Transverse colon (tissue), 4 donors: Measurements from ENCODE around the gene EMP3. TPM values are rescaled to one million over a fixed set of nuclear protein-coding genes. Genes with fewer than 3 reads are reported as not detected.

ENCODE experiments used
- DNase-seq: peaks from one replicate; pipeline ENCODE4 v3.0.0-alpha.2; 2019
- H3K27ac ChIP-seq, 4 donors: fragments of 200-600 bp; sonication (generic); 2 replicates each; pipeline ENCODE4 v1.5.1; 2016 to 2018; ENCODE audit warnings: inconsistent platforms in 4 of 4
- H3K27me3 ChIP-seq: fragments of 200-600 bp; sonication (generic); 2 replicates; pipeline ENCODE4 v1.5.1; 2017; ENCODE audit warnings: inconsistent platforms
- H3K36me3 ChIP-seq, 4 donors: fragments of 200-600 bp; sonication (generic); 2 replicates each; pipeline ENCODE4 v1.5.1; 2017 to 2019; ENCODE audit warnings: inconsistent platforms in 4 of 4
- H3K4me1 ChIP-seq, 4 donors: fragments of 200-600 bp; sonication (generic); 2 replicates each; pipeline ENCODE4 v1.5.1; 2017 to 2020; ENCODE audit warnings: inconsistent platforms in 4 of 4
- H3K4me3 ChIP-seq, 4 donors: fragments of 200-600 bp; sonication (generic); 1 replicate in 1 of 4; 2 replicates in 3 of 4; pipeline versions ENCODE4 v1.5.1 to v1.6.1; 2017 to 2019; ENCODE audit warnings: inconsistent platforms in 4 of 4
- H3K9me3 ChIP-seq, 2 donors: fragments of 200-600 bp; sonication (generic); 2 replicates each; pipeline ENCODE4 v1.5.1; 2017 to 2019; ENCODE audit warnings: inconsistent platforms in 2 of 2
- EP300 ChIP-seq: sonication (generic); formaldehyde crosslinking; IDR thresholded peaks from one replicate; pipeline ENCODE4 v1.6.1; 2017; ENCODE audit warnings: antibody characterized with exemption, low read depth
- POLR2A ChIP-seq: fragments of 450-650 bp; IDR thresholded peaks from one replicate; pipeline ENCODE4 v1.6.1; 2016; ENCODE audit warnings: antibody characterized with exemption, mild to moderate bottlenecking, moderate library complexity
- POLR2AphosphoS5 ChIP-seq, 3 donors: sonication (generic); formaldehyde crosslinking; IDR thresholded peaks; one replicate each; pipeline ENCODE4 v1.6.1; 2016; ENCODE audit warnings: antibody characterized with exemption in 3 of 3
- WGBS, 2 donors: methylation state at CpG; one replicate each; pipeline ENCODE4 v1.1.5; 2018; ENCODE audit warnings: low coverage in 1 of 2; 5-methylcytosine and 5-hydroxymethylcytosine counted together
- in situ Hi-C, 4 donors: fragments of 200-750 bp; cut with MboI; loops; one replicate each; pipeline versions ENCODE4 v1.15.0 to v1.15.1; 2017; ENCODE audit warnings: low sequenced_read_pairs in 3 of 4, low pct_ligation_motif_present in 1 of 4, low pct_unique_long_range_greater_than_20kb in 1 of 4
- intact Hi-C: fragments of 100-400 bp; cut with DNase I; formaldehyde crosslinking; loops from one replicate; pipeline ENCODE4 v1.15.1; 2023; ENCODE audit warnings: low total_unique reads
- total RNA-seq, 4 donors: library from RNA; depleted of rRNA; stranded (reverse); fragments of >200 nt; gene quantifications; one replicate each; pipeline ENCODE4 v1.1.0, GENCODE V29; 2016
- TF ChIP-seq, protein P1 (sequence below), 5 experiments: fragments of 200-600 bp in 3 of 5; fragments of 450-650 bp in 2 of 5; sonication (generic) in 3 of 5; IDR thresholded peaks; 1 replicate in 2 of 5; 2 replicates in 3 of 5; pipeline ENCODE4 v1.5.1; 2016 to 2017; ENCODE audit warnings: antibody characterized with exemption in 5 of 5, inconsistent platforms in 3 of 5, mild to moderate bottlenecking in 2 of 5, moderate library complexity in 1 of 5

EMP3 gene
- total RNA-seq, 4 donors from 2014 or later = 5.2 to 14.3 (median 12.0) TPM

DNA sequence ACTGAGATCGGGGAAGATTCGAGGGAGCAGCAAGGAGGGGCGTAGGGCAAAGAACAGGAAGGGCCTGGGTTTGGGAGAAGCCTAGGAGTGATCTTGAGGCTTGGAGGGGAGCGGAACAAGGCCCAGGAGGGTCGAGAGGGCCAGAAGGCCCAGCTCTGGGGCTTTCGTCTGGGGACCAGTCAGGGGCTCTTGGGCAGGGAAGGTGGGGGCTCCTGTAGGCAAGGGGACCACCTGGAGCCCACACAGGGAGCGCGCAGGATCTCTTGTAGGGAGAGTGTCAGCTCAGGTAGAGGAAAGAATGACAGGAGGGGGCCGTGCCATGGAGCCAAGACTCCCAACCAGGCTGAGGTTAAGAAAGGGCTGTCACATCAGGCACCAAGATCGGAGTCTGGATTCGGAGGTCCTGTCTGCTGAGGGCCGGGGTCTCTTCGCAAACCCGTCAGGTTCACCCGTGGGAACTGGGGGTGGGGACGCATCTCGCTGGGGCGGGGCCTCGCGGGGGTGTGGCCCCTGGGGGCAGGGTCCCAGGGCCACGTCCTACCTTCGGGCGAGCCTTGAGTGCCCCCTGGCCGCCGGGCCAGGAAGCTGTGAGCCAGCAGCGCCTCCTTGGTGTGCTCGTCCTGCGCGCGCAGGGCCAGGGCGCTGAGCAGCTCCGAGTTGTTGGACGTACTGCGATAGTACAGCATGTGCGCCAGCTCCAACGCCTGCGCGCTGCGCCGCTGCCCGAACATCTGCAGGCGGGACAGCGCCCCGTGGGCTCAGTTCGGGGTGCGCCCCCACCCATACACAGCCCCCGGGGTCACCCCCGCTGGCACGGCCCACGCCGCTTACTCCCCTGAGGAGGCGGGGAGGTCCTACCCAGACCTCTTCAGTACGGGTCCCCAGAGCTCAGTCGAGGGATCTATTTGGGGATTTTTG lies 8.4 kb downstream of the EMP3 start:
- 5 to 13% methylated on average over 3 to 50 of the region's 54 CpGs for WGBS, 2 donors
- Histone ChIP-seq H3K27ac (peak overlapping the region; percentile 92 to 99 (median 94)), H3K4me3 (peak overlapping the region; percentile 22 to 61 (median 42)), H3K27me3 (no peaks in the 10 kb centered on the region), H3K36me3 (no peaks in the 10 kb centered on the region), H3K9me3 (no peaks in the 10 kb centered on the region), H3K4me1 (peaks cover 15 to 45% (median 39%) of the 10 kb centered on the region in 4 donors)
- DNase-seq = peak; percentile 96
- TF ChIP-seq, protein P1, sequence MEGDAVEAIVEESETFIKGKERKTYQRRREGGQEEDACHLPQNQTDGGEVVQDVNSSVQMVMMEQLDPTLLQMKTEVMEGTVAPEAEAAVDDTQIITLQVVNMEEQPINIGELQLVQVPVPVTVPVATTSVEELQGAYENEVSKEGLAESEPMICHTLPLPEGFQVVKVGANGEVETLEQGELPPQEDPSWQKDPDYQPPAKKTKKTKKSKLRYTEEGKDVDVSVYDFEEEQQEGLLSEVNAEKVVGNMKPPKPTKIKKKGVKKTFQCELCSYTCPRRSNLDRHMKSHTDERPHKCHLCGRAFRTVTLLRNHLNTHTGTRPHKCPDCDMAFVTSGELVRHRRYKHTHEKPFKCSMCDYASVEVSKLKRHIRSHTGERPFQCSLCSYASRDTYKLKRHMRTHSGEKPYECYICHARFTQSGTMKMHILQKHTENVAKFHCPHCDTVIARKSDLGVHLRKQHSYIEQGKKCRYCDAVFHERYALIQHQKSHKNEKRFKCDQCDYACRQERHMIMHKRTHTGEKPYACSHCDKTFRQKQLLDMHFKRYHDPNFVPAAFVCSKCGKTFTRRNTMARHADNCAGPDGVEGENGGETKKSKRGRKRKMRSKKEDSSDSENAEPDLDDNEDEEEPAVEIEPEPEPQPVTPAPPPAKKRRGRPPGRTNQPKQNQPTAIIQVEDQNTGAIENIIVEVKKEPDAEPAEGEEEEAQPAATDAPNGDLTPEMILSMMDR (IDR thresholded peaks at IDR 0.05) = peak; percentile 77 to 94 (median 84)
- TF ChIP-seq EP300 = no peak
- peak; percentile 47 for TF ChIP-seq POLR2A
- peak; percentile 17 to 57 (median 56) for TF ChIP-seq POLR2AphosphoS5 (IDR thresholded peaks at IDR 0.05)
- intact Hi-C loops (no loop called here), in situ Hi-C loops (no loop called here)

DNA sequence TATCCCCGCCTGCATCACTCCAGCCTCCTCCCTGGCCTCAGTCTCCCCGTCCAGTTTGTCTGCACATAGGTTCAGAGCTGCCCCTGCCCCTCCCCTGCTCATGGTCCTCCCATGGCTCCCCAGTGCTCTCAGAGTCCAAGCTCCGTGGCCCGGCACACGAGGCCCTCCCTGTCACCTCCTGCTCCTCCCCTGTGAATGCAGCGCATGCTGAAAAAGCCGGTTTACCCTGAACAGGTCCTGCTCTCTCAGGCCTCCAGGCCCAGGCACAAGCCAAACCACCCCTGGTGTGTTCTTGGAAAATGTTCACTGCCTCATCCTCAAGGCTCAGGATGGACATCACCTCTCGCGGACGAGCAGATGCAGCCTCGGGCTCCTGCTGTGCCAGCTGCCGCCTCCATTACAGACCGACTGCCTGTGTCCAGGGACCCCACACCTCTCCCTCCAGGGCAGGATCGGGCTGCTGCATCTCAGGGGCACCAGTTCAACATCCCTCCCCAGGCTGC lies 13.0 kb downstream of the EMP3 start:
- DNase-seq = no peak
- intact Hi-C loops (no loop called here), in situ Hi-C loops (no loop called here)
- H3K4me3 ChIP-seq = no peak overlapping the region
- peaks cover 0 to 10% (median 6%) of the 10 kb centered on the region in 4 donors for H3K4me1 ChIP-seq
- no peak for TF ChIP-seq POLR2A
- TF ChIP-seq, protein P1 (IDR thresholded peaks at IDR 0.05) = no peak
- TF ChIP-seq EP300 = no peak
- TF ChIP-seq POLR2AphosphoS5 (IDR thresholded peaks at IDR 0.05) = no peak
- no peaks in the 10 kb centered on the region for H3K9me3 ChIP-seq
- H3K27me3 ChIP-seq = no peaks in the 10 kb centered on the region
- H3K36me3 ChIP-seq = no peaks in the 10 kb centered on the region
- no peak overlapping the region for H3K27ac ChIP-seq
- WGBS, 2 donors = 91% methylated on average over 10 of the region's 14 CpGs; no CpG with 5 or more reads in 1 of the 2 donors

DNA sequence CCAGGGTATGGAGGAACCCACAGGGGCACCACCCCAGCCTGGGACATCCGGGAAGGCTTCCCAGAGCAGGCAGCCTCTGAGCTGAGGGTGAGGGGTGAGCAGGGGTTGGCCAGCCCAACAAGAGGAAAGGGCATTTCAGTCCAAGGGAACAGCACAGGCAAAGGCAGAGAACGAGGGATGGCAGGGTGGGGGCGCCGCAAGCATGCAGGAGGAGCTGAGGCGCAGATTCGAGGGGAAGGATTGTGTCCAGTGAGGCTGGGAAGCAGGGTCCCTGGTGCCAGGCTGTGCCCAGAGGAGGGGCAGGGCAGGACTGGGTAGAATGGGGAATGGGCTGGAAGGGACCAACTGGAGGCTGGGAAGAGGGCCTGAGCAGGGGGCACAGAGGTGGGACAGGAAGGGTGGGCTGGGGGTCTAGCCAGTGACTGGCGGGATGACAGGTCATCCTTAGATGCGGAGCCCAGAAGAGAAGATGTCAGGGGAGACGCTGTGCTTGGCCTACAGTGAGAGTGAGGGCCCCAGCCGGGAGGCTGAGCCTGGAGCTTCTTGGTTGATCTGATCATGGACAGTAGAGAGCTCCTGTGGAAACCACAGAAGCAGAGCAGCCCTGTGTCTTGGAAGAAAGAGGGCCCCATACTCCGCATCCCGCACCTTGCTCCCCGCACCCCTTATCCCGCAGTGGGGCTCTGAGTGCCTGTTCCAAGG lies 13.6 kb downstream of the EMP3 start:
- intact Hi-C loops = no loop called here
- Histone ChIP-seq H3K27ac (no peak overlapping the region), H3K4me1 (peaks cover 0 to 4% (median 3%) of the 10 kb centered on the region in 4 donors), H3K36me3 (no peaks in the 10 kb centered on the region), H3K27me3 (no peaks in the 10 kb centered on the region), H3K9me3 (no peaks in the 10 kb centered on the region), H3K4me3 (no peak overlapping the region)
- 84 to 91% methylated on average over 7 to 14 of the region's 14 CpGs for WGBS, 2 donors
- in situ Hi-C loops = no loop called here
- TF ChIP-seq POLR2AphosphoS5 (IDR thresholded peaks at IDR 0.05) = no peak
- TF ChIP-seq POLR2A = no peak
- no peak for TF ChIP-seq EP300
- TF ChIP-seq, protein P1 (IDR thresholded peaks at IDR 0.05) = no peak
- no peak for DNase-seq

DNA sequence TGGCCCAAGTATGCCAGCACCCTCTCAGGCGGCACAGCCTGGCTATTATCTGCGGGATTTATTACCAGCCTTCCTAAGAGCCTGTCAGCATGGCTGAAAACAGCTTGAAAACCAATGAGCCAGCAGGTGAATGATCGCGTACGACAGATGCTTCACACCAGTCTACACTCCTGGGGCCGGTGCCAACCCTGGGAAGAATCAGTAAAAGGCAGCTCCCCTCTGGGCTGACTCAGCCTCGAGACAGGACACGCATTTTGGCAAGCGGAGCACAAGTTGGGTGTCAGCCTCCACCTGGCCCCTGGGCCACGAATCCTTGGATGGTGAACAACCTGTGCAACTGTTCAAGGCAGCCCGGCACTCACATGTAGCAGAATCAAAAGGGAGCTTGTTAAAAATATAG lies 15.6 kb downstream of the EMP3 start:
- WGBS, 2 donors = 83 to 92% methylated on average over 1 to 11 of the region's 11 CpGs
- intact Hi-C loops = no loop called here
- Histone ChIP-seq H3K4me3 (no peak overlapping the region), H3K36me3 (no peaks in the 10 kb centered on the region), H3K27ac (no peak overlapping the region), H3K4me1 (no peaks in the 10 kb centered on the region), H3K27me3 (no peaks in the 10 kb centered on the region), H3K9me3 (no peaks in the 10 kb centered on the region)
- in situ Hi-C loops = no loop called here
- no peak for DNase-seq
- TF ChIP-seq POLR2AphosphoS5 (IDR thresholded peaks at IDR 0.05) (no peak), POLR2A (no peak), EP300 (no peak)
- TF ChIP-seq, protein P1 (IDR thresholded peaks at IDR 0.05) = no peak
